GOT3 (cell line): Measurements from ENCODE around the gene DNAH2.

Experiments used
- DNase-seq: peaks from one replicate; lab custom pipeline; 2025; ENCODE audit warnings: mixed read lengths; lab: John Stamatoyannopoulos, UW

Gene DNAH2

DNA sequence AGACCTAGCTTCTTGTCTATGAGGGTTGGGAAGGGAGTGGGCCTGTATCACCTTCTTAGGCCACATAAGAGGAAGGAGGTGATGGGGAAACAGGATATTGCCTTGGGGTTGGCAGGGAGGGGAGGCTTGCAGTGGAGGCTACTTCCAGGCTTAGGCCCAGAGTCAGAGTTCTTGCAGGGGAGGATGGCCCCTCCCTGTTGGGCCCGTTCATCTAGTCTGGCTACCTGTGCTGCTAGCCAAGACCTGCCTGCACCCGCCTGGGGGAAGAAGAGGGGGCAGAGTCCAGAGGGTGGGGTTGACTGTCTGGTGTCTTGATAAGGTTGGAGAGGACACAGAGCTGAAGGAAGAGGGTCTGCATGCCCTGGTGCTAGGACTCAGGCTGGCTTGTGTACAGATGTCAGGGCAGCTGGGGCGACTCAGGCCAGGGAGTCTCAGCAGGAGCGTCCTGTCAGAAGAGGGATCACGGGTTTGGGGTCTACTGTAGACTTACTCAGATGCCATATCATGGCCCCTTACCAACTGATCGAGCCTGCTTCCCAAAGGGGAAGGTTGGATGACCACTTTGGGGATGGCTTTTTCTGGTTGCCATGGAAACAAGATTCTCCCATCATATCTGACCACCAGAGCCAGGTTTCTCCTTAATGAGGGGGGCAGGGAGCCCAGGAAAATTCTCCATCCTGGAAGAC lies 121.8 kb downstream of the DNAH2 start:
- DNase-seq = no peak

DNA sequence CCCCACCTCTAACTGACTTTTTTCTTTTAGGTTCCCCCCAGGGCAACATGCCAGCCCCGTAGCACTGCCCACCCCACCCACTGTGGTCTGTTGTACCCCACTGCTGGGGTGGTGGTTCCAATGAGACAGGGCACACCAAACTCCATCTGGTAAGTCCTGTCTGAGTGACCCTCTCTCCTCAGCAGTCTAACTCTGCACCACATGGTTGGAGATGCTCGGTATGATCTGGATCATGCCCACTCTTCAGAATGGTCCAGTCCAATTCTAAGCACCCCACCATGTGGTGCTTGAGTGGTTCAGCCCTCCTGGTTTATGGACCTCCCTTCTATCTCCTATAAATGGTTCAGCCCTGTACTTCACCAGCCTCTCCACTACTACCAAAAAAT lies 122.3 kb downstream of the DNAH2 start:
- DNase-seq = no peak

DNA sequence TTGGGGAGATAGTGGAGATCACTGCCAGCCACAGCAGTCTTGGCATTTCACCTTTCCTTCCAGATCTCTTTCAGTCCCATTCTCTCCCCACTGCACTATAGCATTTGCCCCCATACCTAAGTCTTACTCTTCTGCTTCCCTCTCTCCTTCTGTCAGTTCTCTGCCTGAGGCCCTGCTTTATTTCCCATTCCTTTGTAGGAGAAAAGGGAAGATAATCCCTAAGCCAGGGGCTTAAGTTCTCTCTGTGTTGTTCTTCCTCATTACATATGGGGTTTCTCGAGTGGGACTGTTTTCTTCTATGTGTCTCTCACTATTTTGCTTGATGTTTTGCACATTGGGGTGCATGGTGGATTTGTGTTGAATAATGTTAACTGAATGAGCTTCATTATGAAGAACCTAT lies 122.9 kb downstream of the DNAH2 start:
- DNase-seq = no peak

- no peak for DNase-seq
Observed at GRCh38 chr17:7840875-7841274, 123.3 kb downstream of the DNAH2 start.

- DNase-seq = peak; percentile 80
Observed at GRCh38 chr17:7841396-7841914, 123.9 kb downstream of the DNAH2 start.

DNA sequence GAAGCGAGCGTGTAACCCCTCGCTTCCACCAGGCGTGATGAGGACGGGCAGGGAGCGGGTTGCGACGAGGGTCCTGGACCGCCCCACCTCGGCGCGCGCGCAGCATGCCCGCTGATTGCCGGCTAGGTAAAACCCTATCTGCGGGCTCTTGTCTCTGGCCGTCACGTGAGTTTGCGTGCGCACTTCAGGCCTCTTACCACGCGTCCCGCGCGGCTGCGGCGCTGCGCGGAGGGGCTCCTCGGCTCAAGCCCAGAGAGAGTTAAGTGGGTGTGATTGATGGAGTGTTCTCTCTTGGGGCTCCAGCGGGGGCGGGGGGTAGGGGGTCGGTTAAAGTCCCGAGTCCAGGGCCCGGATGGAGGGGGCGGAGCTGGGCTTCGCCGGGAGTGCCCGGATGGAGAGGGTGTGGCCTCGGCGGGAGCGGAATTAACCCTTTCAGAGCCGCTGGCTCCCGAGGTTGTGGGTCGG lies 124.4 kb downstream of the DNAH2 start:
- peak; percentile 82 for DNase-seq

GRCh38 chr17:7842380-7843256 lies 125.1 kb downstream of the DNAH2 start:
- peak; percentile 82 for DNase-seq

DNA sequence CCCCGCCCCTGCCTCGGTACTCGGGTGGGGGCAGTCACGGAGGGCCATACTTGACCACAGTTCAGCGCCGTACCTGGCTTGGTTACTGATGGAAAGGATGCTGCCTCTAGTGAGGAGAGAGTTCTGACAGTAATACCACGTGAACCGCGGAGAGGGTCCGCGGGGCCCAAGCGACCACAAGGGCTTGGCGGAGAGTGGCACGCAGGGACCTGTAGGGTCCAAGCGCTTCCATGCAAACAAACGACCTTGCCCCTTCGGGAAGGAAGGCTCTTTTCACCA lies 125.7 kb downstream of the DNAH2 start:
- DNase-seq = no peak

DNA sequence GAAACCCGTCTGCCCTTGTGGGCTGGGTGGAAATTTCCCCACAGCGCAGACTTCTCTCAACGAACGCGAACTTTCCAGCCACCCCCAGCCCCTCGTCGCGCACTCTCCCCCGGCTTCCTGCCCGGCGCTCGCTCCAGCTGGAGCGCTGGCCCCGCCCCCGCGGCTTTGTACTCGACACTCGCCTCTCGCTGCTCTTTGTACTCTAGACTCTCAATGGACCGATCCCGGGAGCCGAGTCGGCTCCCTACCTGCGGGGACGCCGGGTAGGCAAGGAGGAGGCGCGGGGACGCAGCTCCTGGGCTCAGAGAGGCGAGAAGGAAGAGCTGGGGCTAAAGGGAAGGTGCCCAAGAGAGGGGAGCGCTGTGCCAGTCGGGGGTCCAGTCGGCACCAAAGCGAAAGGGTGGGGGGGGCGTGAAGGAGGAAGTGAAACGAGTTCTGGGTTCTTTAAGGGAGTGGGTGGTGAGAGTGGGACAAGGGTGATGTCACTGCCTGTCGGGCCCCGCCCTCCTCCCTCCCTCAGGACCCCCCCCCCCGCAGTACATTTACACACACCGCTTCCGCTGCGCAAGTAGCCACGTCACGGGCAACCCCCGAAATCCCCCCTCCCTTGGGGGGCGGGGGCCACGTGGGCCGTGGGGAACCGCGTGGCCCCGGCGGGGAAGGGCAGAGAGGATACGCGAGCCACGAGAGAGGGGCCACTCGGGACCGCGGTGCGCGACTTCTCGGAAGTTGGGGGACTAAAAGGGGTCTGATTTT lies 126.2 kb downstream of the DNAH2 start:
- peak; percentile 38 for DNase-seq

DNA sequence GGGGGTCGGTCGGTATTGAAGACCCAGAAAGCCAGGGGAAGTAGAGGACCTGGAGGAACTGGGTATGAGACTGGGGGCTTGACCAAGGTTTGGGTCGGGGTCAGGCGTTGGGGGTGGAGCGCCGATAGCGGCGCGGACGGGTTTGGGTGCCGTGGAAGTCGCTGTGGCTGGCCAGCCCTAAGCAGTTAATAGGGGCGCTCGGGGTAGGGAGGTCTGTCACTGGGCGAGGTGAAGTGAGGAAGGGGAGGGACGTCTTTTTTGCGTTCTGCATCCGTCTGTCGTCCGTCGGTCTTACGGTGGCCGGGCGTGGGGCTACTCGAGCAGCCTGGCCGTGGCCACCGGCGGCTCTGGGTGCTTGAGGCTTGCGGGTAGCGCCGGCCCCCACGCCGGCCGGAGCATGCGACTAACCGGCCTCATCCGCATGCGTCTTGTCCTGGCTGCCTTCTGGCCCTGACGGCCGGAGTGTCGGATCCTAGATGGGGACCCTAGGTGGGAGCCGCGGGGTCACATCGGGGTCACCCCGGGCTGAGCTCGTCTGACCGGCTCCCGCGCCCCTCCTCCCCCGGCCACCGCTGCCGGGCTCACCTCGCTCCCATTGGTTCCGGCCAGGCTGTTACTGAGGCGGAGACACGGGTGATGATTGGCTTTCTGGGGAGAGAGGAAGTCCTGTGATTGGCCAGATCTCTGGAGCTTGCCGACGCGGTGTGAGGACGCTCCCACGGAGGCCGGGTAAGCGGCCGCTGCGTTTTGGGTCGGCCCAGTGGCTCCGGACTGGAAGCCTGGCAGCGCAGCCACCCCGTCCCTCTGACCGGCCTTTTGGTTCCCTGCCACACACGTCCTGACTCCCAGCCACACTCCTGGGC lies 127.0 kb downstream of the DNAH2 start:
- DNase-seq = peak; percentile 59

DNA sequence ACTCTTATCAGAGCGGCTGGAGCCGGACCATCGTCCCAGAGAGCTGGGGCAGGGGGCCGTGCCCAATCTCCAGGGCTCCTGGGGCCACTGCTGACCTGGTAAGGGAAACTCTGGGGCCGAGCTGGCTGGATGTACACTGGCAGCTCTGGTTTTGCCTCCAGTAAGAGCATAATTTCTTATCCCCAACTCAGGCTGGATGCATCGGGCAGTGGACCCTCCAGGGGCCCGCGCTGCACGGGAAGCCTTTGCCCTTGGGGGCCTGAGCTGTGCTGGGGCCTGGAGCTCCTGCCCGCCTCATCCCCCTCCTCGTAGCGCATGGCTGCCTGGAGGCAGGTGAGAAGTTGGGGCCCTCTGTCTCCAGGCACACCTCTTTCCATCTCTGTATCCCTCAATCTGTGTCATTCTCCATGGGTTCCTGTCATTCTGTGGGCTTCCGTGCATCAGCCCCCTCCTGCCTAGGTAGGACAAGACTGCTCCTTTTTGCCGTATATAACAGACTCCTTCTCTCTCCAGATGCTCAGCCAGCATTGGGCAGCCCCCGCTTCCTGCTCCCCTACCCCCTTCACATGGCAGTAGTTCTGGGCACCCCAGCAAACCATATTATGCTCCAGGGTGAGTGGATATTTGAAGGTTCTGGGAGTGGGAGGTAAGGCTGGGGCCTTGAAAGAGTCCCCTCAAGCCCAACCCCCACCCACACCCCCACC lies 128.0 kb downstream of the DNAH2 start:
- no peak for DNase-seq

- no peak for DNase-seq
Observed at GRCh38 chr17:7846063-7846735, 128.7 kb downstream of the DNAH2 start.

GRCh38 chr17:7846765-7847661 lies 129.5 kb downstream of the DNAH2 start:
- no peak for DNase-seq

- no peak for DNase-seq
Observed at GRCh38 chr17:7848131-7848579, 130.6 kb downstream of the DNAH2 start.

DNA sequence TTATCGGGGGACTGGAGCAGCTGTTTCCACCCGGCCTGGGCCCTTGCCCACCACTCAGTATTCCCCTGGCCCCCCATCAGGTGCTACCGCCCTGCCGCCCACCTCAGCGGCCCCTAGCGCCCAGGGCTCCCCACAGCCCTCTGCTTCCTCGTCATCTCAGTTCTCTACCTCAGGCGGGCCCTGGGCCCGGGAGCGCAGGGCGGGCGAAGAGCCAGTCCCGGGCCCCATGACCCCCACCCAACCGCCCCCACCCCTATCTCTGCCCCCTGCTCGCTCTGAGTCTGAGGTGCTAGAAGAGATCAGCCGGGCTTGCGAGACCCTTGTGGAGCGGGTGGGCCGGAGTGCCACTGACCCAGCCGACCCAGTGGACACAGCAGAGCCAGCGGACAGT lies 131.2 kb downstream of the DNAH2 start:
- no peak for DNase-seq

DNA sequence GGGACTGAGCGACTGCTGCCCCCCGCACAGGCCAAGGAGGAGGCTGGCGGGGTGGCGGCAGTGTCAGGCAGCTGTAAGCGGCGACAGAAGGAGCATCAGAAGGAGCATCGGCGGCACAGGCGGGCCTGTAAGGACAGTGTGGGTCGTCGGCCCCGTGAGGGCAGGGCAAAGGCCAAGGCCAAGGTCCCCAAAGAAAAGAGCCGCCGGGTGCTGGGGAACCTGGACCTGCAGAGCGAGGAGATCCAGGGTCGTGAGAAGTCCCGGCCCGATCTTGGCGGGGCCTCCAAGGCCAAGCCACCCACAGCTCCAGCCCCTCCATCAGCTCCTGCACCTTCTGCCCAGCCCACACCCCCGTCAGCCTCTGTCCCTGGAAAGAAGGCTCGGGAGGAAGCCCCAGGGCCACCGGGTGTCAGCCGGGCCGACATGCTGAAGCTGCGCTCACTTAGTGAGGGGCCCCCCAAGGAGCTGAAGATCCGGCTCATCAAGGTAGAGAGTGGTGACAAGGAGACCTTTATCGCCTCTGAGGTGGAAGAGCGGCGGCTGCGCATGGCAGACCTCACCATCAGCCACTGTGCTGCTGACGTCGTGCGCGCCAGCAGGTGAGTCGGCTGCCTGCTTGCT lies 131.7 kb downstream of the DNAH2 start:
- DNase-seq = no peak

DNA sequence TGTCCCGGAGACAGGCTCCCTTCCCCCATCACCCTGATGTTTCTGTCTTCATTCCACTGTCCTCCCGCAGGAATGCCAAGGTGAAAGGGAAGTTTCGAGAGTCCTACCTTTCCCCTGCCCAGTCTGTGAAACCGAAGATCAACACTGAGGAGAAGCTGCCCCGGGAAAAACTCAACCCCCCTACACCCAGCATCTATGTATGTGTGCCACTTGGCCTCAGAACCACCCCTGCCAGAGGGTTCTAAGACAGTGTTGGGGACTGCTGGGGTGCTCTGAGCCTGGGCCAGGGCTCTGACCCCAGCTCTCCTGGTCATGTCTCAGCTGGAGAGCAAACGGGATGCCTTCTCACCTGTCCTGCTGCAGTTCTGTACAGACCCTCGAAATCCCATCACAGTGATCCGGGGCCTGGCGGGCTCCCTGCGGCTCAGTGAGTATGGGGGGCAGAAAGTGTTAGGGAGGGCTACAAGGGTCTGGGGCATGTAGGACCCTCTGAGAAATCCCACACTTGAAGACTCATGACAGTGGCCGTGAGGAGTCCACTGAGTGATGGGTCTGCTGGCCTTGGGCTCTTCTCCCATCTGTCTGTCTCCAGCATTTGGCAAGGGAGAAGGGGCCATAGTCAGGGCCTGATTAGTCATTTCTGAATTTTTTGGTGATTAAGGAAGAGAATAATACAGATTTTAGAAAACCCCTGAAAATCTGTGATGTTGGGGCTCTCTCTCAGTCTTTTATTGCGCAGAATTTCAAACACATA lies 132.4 kb downstream of the DNAH2 start:
- no peak for DNase-seq
